ENCODE measurements around the gene KCNN1.

Gene KCNN1

DNA sequence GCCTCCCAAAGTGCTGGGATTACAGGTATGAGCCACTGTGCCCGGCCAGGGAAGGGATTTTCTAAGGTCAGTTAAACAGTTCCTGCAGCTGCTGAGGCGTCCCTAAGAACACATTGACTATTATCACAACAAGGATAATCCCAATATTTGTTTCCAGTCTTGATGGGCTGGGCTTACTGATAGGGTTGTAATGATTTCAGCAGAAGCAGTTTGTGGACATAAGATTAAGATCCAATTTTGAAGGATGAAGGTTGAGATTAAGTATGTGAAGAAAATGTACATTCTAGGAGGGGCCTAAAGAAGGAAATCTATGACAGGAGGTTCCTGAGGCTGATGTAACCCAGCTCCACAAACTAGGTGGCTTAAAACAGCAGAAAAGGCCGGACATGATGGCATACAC, 44.8 kb upstream of the KCNN1 start:
- TF ChIP-seq, protein P1, sequence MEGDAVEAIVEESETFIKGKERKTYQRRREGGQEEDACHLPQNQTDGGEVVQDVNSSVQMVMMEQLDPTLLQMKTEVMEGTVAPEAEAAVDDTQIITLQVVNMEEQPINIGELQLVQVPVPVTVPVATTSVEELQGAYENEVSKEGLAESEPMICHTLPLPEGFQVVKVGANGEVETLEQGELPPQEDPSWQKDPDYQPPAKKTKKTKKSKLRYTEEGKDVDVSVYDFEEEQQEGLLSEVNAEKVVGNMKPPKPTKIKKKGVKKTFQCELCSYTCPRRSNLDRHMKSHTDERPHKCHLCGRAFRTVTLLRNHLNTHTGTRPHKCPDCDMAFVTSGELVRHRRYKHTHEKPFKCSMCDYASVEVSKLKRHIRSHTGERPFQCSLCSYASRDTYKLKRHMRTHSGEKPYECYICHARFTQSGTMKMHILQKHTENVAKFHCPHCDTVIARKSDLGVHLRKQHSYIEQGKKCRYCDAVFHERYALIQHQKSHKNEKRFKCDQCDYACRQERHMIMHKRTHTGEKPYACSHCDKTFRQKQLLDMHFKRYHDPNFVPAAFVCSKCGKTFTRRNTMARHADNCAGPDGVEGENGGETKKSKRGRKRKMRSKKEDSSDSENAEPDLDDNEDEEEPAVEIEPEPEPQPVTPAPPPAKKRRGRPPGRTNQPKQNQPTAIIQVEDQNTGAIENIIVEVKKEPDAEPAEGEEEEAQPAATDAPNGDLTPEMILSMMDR (conservative IDR thresholded peaks at IDR 0.05; ENCODE audit: low read length): no peak
- no peak for TF ChIP-seq EZH2phosphoT487 (IDR thresholded peaks at IDR 0.05; ENCODE audit: borderline replicate concordance)
- no peaks in the 10 kb centered on the region for H4K20me1 ChIP-seq (ENCODE audit: insufficient read depth, low read length, poor library complexity, severe bottlenecking)
- H2AFZ ChIP-seq (ENCODE audit: low read length): no peak overlapping the region
- H3K36me3 ChIP-seq (ENCODE audit: insufficient read depth, low read length): no peaks in the 10 kb centered on the region
- no peaks in the 10 kb centered on the region for H3K9me3 ChIP-seq (ENCODE audit: insufficient read depth, low read depth, low read length)
- no peaks in the 10 kb centered on the region for H3K4me1 ChIP-seq (ENCODE audit: insufficient read depth, low read length, poor library complexity, severe bottlenecking)
- no peak overlapping the region for H3K4me3 ChIP-seq (ENCODE audit: low read length, poor library complexity, severe bottlenecking)
- H3K4me2 ChIP-seq (ENCODE audit: low read depth, low read length, poor library complexity, severe bottlenecking): no peak overlapping the region
- no peaks in the 10 kb centered on the region for H3K27me3 ChIP-seq (ENCODE audit: insufficient read depth, low read length, poor library complexity, severe bottlenecking)
- no peaks in the 10 kb centered on the region for H3K79me2 ChIP-seq (ENCODE audit: insufficient read depth, low read length)
- no peaks in the 10 kb centered on the region for H3K9me2 ChIP-seq (replicated peaks; ENCODE audit: low read depth, low read length)
- H3F3A ChIP-seq (ENCODE audit: low read depth): no peaks in the 10 kb centered on the region
- H3K9ac ChIP-seq (ENCODE audit: low read depth, low read length, poor library complexity, severe bottlenecking): no peak overlapping the region

DNA sequence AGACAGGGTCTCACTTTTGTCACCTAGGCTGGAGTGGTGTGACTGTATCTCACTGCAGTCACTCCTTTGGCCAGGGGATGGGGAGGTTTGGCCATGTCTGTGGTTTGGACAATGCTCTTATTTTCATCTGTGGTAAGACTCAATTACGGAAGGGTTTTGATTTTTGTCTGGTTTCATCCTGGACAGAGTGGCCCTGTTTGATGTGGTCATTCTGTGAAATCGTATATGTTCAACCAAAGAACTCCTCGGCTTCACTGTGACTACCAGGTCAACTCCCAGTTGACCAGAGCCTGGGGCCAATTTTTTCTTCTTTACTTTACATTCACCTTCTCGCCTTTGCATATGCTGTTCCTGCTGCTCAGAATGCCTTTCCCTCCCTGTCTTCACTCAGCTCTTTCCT, 40.9 kb upstream of the KCNN1 start:
- Histone ChIP-seq H3K4me1 (ENCODE audit: insufficient read depth, low read length, poor library complexity, severe bottlenecking) (no peaks in the 10 kb centered on the region), H3K9ac (ENCODE audit: low read depth, low read length, poor library complexity, severe bottlenecking) (no peak overlapping the region), H3K27me3 (ENCODE audit: insufficient read depth, low read length, poor library complexity, severe bottlenecking) (no peaks in the 10 kb centered on the region), H3K9me2 (replicated peaks; ENCODE audit: low read depth, low read length) (no peaks in the 10 kb centered on the region), H3K36me3 (ENCODE audit: insufficient read depth, low read length) (no peaks in the 10 kb centered on the region), H3K4me2 (ENCODE audit: low read depth, low read length, poor library complexity, severe bottlenecking) (no peak overlapping the region), H3K4me3 (ENCODE audit: low read length, poor library complexity, severe bottlenecking) (no peak overlapping the region), H2AFZ (ENCODE audit: low read length) (no peak overlapping the region), H3K9me3 (ENCODE audit: insufficient read depth, low read depth, low read length) (no peaks in the 10 kb centered on the region), H3F3A (ENCODE audit: low read depth) (no peaks in the 10 kb centered on the region), H4K20me1 (ENCODE audit: insufficient read depth, low read length, poor library complexity, severe bottlenecking) (no peaks in the 10 kb centered on the region), H3K79me2 (ENCODE audit: insufficient read depth, low read length) (no peaks in the 10 kb centered on the region)
- no peak for TF ChIP-seq EZH2phosphoT487 (IDR thresholded peaks at IDR 0.05; ENCODE audit: borderline replicate concordance)
- TF ChIP-seq, protein P1 (conservative IDR thresholded peaks at IDR 0.05; ENCODE audit: low read length): no peak

DNA sequence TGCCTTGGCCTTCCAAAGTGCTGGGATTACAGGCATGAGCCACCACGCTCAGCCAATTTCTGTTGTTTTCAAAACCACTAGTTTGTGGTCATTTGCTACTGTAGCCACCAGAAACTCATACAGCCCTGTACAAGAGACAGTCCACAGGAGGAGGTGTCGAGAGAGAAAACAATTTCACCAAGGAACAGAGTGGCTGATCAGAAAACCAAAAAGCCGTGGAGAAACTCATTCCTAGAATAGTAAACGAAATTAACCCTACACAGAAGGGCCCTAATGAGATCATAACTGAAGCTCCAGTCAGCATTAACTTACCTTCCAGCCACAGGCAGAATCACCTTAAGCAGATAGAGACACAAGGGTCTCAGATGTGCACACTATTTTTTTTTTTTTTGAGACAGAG, 37.9 kb upstream of the KCNN1 start:
- no peaks in the 10 kb centered on the region for H3K36me3 ChIP-seq (ENCODE audit: insufficient read depth, low read length)
- H3K9me2 ChIP-seq (replicated peaks; ENCODE audit: low read depth, low read length): no peaks in the 10 kb centered on the region
- H4K20me1 ChIP-seq (ENCODE audit: insufficient read depth, low read length, poor library complexity, severe bottlenecking): no peaks in the 10 kb centered on the region
- H3K4me3 ChIP-seq (ENCODE audit: low read length, poor library complexity, severe bottlenecking): no peak overlapping the region
- H3K79me2 ChIP-seq (ENCODE audit: insufficient read depth, low read length): peaks cover 12% of the 10 kb centered on the region
- H3K4me2 ChIP-seq (ENCODE audit: low read depth, low read length, poor library complexity, severe bottlenecking): no peak overlapping the region
- H3K4me1 ChIP-seq (ENCODE audit: insufficient read depth, low read length, poor library complexity, severe bottlenecking): peaks cover 10% of the 10 kb centered on the region
- no peak overlapping the region for H2AFZ ChIP-seq (ENCODE audit: low read length)
- TF ChIP-seq, protein P1 (conservative IDR thresholded peaks at IDR 0.05; ENCODE audit: low read length): no peak
- TF ChIP-seq EZH2phosphoT487 (IDR thresholded peaks at IDR 0.05; ENCODE audit: borderline replicate concordance): no peak
- no peaks in the 10 kb centered on the region for H3K27me3 ChIP-seq (ENCODE audit: insufficient read depth, low read length, poor library complexity, severe bottlenecking)
- H3F3A ChIP-seq (ENCODE audit: low read depth): no peaks in the 10 kb centered on the region
- H3K9ac ChIP-seq (ENCODE audit: low read depth, low read length, poor library complexity, severe bottlenecking): no peak overlapping the region
- H3K9me3 ChIP-seq (ENCODE audit: insufficient read depth, low read depth, low read length): no peaks in the 10 kb centered on the region

Measured in Loucy (cell line).